NCI-H524 (cell line): Measurements from ENCODE around the gene HK1.
A peak's percentile ranks its signal among the peaks of the same experiment; 100 is the strongest.
"Not testable (repeated sequence)": the region's sequence is repeated elsewhere in the genome, so short reads cannot be mapped to it uniquely, and the experiment has no call there.

Source experiments
- DNase-seq, 2 experiments: peaks; one replicate each; lab custom pipeline; 2025; lab: John Stamatoyannopoulos, UW

The HK1 gene

DNA sequence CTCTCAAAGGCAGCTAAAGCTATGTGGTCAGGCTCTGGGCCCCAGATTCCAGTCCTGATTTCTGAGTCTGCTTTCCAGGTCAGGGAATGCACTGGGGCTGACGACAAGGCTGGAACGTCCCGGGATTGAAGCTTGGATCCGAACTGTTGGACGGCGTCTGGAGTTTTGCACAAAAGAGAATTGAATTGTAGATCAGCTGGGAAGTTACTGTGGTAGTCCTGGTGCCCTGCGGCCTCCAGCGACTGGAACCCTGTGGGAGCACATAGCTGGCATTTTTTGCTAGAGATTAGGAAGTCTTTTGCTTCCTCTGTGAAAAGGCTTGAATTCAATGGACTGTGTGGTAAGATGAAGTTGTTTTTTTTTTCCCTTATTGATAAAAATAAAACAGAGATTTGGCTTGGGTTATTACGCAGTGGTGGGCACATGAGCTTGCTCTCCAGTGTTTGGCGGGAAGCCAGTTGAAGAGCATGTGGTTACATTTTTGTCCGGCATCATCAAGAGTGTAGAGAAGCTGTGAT, at the start of gene HK1:
TSS of gene HK1 (plus strand) at position 51 of the 518 bp plus-strand sequence.
- DNase-seq: no peak

DNA sequence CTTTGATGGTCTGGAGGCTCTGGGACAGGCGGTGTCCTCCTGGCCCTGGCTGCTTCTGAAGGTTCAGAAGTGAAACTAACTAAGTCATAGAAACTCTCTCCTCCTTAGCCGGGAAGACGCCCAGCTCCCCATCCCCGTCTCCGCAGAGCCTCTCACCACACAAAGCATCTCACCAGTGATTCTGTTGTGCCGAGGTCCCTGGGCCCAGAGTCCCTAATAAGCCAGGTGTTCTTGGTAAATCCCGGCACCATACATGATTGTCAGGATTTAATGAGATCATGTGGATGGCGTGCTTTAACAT, 48.7 kb upstream of the HK1 start:
- no peak for DNase-seq

DNA sequence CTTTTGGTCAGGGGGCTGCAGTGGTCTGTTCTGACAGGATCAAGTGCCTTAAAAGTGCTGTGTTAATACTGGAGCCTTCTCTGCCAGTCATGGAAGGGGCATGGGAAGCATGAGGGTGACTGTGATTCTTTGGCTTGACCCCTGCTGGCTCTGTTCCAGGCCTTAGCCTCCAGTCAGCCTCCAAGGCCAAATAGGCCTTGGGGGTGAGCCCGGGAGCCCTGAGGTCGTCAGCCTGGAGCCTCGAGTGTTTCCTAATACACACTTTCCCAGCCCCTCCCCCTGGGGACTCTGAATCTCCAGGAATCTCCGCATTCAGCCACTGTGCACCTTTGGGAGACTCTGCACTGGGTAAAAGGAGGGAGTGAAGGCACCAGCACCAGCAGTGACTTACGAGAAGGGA, 48.2 kb upstream of the HK1 start:
- DNase-seq: no peak

DNA sequence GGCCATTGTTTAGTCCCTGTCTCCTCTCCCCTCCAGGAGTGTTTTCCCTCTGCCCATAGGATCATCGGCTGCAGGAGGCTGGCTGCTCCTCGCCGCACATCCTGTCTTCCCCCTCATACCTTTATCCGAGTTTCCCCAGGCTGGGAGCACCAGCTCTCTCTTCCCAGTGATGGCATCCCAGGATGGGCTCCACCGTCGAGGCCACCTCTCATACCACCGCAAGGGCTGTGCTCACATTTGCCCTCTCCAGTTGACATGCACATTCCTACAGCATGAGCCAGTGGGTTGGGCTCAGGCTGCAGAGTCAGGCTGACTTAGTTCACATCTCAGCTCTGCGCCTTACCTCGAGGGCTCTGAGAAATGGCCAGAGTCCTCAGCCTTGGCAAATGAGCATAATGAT, 46.0 kb upstream of the HK1 start:
- DNase-seq: no peak

DNA sequence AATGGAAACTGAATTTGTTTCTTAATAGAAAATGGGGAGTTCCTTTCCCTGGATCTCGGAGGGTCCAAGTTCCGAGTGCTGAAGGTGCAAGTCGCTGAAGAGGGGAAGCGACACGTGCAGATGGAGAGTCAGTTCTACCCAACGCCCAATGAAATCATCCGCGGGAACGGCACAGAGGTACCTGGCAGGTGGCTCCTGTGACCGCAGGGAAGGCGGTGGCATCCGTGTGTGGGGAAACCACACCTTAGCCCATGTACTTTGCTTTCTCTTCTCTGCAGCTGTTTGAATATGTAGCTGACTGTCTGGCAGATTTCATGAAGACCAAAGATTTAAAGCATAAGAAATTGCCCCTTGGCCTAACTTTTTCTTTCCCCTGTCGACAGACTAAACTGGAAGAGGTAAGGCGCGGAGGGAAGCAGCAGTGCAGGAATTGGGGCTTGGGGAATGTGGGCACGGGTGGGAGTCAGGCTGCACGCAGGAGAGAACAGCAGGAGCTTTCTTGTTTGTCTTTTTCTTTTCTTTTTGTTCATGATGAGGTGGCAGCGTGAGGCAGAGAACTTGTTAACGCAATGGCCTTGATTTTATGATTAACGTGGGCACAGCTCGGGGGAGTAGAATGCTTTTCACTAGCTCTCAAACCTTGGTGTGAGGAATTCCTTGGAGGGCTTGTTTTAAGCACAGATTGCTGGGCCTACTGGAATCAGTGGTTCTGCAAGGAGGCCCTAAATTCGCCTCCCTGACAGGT, 45.4 kb upstream of the HK1 start:
- no peak for DNase-seq

DNA sequence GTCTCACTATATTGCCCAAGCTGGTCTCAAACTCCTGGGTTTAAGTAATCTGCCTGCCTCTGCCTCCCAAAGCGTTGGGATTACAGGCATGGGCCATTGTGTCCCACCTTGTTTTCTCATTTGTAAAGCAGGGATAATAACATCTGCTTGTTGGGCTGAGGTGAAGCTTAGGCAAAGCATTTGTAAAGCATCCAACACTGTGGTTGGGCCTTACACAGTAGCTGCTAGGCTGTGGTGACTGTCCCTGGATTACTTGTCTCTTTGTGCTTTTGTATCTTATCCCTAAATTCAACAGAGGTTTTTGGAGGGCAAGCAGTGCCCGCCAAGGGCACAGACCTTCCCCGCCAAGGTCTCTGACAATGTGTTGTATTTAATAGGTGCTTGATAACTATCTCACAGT, 43.8 kb upstream of the HK1 start:
- DNase-seq: no peak

DNA sequence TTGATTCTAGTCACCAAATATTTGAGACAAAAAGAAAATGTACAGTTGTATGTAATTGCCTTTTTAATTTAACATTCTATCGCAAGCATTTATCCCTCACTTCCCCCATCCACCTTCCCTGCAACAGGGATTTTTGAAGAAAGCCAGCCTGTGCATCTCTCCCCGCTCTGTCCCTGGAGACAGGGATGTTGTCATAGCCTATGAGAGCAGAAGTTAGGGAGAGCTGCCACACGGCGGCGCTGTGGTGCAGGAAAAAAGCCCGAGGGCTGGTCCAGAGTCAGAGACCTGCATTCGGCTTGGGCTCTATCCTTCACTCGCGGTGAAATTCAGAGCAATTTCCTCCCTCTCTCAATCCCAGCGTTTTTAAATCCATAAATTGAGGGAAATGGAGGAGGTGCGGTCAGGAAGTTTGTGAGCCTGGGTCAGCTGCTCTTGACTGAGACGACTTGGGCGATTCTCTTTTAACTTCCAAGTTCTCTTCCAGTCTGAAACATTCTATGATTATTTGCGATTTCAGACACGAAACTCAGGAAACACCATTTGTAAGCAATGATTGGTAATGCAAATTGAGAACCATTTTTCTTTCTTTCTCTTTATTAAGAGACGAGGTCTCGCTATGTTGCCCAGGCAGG, 40.7 kb upstream of the HK1 start:
- DNase-seq: peak in 1 of 2 experiments; percentile 63

DNA sequence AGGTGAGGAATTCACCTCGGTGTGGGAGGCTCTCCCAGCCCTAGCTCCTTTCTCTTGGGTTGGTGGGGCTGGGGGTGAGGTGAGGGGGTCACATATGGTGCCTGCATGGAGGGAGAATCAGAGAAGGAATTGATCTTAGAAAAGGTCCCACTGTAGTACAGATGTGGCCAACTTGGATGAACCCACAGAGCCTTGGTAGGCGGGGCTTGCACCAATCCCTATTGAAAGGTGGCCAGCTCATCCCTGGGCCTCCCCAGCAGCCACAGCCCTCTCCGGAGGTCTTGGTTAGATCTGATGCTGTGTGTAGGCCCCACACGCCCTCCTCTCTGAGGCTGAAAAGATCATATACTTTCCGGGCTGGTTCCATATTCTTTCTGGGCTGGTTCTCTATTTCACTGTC, 39.2 kb upstream of the HK1 start:
- DNase-seq: no peak

DNA sequence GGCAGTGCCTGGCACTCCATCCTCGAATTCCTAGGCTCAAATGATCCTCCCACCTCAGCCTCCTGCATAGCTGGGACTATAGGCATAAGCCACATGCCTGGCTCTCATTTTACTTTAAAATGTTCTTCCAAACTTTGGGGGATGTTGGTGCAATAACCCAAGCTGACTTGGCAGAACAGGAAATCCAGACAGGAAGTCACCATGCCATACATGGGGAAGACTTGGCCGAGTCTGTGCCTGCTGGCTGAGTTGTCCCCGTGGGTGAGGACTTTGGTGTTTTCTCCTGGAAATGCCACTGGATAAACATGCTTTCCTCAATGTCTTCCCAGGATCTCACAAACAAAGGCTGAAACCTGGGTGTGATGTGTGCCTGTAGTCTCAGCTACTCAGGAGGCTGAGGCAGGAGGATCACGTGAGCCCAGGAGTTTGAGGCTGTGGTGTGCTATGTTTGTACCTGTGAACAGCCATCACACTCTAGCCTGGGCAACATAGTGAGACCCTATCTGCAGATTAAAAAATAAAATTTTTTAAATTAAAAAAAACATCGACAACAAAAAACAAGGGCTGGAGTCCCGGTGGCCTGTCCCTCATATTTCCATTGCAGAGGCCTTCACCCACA, 38.4 kb upstream of the HK1 start:
- DNase-seq: no peak

DNA sequence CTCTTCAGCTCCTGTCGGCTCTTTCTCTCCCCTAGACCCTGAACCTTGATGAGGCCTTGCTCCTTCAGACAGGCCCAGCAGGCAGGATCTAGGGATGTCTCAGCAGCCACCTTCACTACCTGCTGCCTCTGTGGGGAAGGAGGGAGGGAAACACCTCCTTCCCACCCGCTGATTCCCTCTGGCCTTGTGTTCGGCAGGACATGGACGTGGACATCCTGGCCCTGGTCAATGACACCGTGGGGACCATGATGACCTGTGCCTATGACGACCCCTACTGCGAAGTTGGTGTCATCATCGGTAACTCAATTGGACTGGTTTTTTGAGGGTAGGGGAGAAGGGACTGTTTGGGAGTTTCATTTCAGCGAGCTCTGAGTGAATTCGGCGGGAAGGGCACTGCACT, 37.8 kb upstream of the HK1 start:
- DNase-seq: no peak

DNA sequence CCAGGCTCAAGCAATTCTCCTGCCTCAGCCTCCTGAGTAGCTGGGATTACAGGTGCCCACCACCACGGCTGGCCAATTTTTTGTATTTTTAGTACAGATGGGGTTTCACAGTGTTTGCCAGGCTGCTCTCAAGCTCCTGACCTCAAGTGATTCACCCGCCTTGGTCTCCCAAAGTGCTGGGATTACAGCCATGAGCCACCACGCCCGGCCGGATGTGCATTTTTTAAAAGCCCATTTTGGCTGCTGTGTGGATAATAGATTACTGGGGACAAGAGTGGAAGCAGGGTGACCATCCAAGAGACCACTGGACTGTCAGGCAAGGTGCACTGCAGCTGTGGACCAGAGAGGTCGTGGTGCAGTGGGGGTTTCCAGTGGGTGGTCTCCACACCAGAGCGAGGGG, 36.7 kb upstream of the HK1 start:
- DNase-seq: no peak

DNA sequence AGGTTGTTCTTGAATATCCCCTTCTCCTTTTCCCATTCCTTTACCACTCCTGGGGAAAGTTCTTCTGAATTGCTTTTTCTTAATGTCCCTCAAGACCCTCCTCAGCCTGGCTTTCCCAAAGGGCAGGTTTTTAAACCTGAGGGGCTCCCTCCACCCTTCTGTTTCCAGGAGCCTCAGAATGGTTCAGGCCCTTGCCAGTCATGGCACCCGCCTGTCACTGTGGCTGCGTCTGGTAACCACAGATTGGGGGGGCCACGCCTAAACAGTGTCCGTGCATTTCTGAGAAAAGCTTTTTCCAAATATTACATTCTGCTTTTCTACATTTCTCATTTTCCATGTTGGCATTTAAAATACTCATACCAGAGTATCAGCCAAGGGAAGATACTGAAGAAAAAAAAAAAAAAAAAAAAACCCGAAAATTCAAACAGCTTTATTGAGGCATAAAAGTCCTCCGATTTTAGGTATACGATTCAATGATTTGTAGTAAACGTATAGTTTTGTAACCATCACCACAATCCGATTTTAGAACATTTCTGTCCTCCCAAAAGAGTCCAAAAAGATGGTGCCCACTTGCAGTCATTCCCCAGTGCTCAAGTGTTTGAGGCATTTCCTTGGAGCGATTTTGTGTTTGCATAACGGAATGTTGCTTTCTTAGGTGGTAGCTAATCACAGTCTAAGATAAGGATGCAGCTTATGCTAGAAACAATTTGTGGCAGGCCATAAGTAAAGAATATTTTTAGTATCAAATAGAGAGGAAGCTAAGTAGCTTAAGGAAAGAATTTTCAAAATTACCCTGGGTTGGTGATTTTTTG, 36.0 kb upstream of the HK1 start:
- no peak for DNase-seq

DNA sequence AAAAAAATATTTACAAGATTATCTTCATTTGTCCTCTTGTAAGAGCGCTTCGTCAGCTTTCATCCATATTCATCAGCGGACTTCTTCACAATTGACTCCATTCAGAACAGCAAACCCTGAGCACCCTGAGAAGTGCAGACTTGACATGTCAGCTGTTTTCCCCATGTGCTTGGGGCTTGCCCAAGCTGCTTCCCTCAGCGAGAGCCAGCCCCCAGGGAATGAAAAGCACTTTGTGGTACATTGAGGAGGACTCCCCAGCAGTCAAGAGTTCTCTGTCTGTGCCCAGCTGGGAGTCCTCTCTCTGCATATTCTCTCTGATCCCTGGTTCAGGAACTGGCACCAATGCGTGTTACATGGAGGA, 35.5 kb upstream of the HK1 start:
- DNase-seq: peak in 1 of 2 experiments; percentile 21

DNA sequence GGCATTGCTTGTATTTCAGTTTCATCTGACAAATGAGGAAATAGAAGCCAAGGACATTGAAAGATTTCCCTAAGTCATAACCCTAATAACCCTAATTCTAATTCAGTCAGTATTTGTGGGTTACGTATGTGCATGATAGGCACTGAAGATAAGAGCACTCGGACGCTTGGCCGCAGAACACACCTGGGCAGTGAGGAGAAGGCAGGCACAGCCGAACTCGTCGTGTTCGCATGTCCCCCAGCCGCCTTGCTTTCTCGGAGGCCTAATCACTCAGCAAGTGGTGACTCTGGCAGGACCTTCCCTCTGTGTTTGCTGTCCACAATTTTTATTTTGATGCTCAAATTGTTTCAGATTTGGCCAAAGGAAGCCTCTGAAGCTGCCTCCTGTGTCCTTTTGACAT, 34.5 kb upstream of the HK1 start:
- no peak for DNase-seq

DNA sequence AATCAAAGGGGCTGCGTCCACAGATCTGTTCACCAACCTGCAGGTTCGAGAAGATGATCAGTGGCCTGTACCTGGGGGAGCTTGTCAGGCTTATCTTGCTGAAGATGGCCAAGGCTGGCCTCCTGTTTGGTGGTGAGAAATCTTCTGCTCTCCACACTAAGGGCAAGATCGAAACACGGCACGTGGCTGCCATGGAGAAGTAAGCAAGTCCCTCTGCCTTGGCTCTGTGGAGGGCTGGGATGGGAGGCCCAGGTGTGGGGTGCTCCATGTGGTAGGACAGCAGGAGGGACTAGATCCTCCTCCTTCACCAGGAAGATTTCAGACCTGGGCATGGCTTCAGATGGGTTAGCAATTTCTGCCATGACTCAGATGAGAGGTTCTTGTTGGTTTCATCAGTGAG, 32.3 kb upstream of the HK1 start:
- DNase-seq: no peak

DNA sequence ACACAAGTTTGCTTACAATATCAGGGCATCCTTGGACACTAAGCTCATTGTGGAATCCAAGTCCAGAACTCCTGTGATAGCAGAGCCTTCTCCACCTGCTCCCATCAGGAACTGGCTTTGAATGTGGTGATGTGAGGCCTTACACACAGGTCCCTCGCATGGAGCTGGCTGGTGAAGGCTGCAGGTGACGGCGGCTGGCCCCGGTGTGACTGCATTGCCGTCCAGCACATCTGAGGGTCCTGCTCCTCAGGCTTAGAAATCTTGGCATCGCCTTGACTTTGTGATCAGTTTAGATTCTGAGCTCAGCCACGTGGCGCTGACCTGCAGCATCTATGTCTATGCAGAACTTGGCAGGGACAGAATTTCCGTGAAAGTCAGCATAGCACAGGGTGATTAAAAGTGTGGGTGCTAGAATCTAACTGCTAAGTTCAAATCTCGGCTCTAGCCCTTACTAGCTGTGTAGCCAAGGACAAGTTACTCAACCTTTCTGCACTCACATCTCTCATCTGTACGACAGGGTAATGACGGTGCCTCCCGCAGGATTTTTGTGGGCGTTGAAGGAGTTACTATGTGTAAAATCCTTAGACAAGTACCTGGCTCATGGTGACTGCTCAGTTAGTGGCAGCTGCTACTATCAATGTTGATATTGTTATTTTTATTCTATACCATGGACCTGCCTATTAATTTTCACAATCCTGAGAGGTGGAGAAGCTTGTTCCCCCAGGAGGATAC, 31.5 kb upstream of the HK1 start:
- DNase-seq: no peak

DNA sequence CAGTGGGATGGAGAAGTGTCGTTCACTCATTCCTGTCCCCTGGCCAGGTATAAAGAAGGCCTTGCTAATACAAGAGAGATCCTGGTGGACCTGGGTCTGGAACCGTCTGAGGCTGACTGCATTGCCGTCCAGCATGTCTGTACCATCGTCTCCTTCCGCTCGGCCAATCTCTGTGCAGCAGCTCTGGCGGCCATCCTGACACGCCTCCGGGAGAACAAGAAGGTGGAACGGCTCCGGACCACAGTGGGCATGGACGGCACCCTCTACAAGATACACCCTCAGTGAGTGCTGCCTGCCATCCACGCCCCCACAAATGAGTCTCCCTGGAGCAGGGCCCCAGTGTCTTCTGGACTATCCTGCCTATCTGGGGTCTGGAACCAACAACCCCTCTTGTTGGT, 31.0 kb upstream of the HK1 start:
- DNase-seq: no peak

DNA sequence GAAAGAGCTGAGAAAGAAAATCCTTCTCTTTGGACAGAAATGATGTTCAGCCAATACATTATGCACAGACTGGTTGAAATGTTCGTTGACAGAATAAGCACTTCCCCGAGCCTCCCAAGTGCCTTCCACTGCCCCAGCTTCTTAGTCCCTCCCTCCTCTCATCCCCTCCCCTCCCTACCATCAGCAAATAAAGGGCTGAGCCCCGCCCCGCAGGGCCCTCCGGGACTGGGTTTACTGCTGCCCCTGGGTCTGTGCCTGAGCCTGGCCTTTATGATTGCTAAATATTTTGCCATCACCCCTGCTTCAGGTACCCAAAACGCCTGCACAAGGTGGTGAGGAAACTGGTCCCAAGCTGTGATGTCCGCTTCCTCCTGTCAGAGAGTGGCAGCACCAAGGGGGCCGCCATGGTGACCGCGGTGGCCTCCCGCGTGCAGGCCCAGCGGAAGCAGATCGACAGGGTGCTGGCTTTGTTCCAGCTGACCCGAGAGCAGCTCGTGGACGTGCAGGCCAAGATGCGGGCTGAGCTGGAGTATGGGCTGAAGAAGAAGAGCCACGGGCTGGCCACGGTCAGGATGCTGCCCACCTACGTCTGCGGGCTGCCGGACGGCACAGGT, 30.1 kb upstream of the HK1 start:
- no peak for DNase-seq

DNA sequence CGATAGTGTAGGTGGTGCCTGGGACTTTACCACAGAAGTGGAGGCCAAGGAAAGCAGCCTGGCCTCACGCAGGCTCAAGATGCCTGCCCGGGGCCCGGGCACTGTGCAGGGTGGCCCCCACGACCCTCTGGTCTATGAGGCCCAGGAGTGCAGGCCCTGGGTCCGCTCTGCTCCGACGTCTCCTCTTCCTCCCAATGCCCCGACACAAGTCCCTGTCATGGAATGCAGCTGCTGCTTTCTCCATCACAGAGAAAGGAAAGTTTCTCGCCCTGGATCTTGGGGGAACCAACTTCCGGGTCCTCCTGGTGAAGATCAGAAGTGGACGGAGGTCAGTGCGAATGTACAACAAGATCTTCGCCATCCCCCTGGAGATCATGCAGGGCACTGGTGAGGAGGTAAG, 28.3 kb upstream of the HK1 start:
- no peak for DNase-seq

DNA sequence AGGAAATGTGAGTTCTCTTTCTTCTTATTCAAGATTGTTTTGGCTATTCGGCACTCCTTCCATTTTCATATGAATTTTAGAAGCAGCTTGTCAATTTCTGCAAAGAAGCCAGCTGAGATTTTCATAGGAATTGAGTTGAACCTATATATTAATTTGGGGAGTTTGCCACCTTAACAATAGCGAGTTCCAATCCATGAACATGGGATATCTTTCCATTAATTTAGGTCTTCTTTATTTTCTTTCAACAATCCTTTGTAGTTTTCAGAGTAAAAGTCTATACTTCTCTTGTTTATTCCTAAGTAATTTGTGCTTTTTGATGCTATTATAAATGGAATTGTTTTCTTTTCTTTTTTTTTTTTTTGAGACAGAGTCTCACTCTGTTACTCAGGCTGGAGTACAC, 26.9 kb upstream of the HK1 start:
- DNase-seq: not testable (repeated sequence)

DNA sequence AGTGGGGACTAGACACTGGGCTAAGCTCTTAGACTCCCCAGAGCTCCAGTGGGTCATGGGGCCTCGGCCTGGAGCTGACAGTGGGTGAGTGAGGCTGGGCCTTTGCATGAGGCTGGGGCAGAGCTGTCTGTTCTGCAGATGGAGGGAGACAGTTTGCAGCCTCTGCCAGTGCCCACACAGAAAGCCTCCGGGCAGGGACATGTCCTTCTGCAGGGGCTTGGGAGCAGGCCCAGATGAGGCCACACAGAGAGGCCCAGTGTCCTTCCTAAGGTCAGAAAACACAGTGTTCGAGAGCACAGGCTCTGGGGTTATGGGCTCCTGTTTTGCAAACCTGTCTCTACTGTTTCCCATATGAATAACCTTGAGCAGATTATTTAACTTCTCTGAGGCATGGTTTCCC, 25.1 kb upstream of the HK1 start:
- no peak for DNase-seq

DNA sequence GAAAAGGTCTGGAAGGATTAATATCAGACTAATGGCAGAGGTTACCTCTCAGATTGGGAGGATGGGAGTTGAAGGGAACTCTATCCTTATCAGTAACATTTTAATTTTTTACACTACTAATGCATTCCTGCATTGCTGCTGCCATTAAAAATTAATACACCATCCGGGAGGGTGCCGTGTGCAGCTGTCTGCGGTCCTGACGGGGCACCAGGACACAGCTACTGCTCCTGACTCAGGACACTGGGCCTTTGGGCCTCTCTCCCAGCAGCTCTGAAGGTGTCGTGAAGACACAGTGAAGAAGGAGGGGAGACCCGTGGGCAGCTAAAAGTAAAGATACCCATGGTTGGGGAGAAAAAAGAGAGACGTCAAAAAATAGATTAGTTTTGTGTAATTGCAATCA, 23.4 kb upstream of the HK1 start:
- no peak for DNase-seq
